A673 (cell line): ENCODE measurements around the gene DDC. TPM values are rescaled to one million over a fixed set of nuclear protein-coding genes. Genes with fewer than 3 reads are reported as not detected.
"Not testable (repeated sequence)": the region's sequence is repeated elsewhere in the genome, so short reads cannot be mapped to it uniquely, and the experiment has no call there.

ENCODE experiments used
- BruUV-seq: library from RNA; stranded (reverse); fragments of 400-500 nt; replicated peaks from 2 replicates; lab custom pipeline; 2021; lab: Mats Ljungman, UMichigan
- CTCF ChIA-PET: fragments of 300-600 bp; sonication (Branson Sonifier 250); formaldehyde crosslinking; loops from one replicate; lab custom pipeline; 2022; ENCODE audit warnings: antibody characterized with exemption; lab: Charles Lee
- POLR2A ChIA-PET: fragments of 300-600 bp; sonication (Branson Sonifier 250); formaldehyde crosslinking; loops from one replicate; lab custom pipeline; 2022; ENCODE audit warnings: antibody characterized with exemption; ENCODE audit not compliant: low non-redundant PET; lab: Charles Lee
- DNase-seq: peaks from one replicate; pipeline ENCODE4 v3.0.0-alpha.2; 2015; ENCODE audit warnings: low spot score
- H3K27ac ChIP-seq: fragments of 200-600 bp; sonication (generic); 2 replicates; pipeline ENCODE4 v1.5.1; 2016; ENCODE audit warnings: mixed run types, low read depth, mild to moderate bottlenecking, mixed read lengths, antibody characterized with exemption, low read length; ENCODE audit not compliant: poor library complexity, severe bottlenecking
- H3K27me3 ChIP-seq: fragments of 200-600 bp; sonication (generic); replicated peaks from 2 replicates; pipeline ENCODE4 v1.6.1; 2017; ENCODE audit warnings: mixed run types, low read depth, mild to moderate bottlenecking, mixed read lengths, antibody characterized with exemption, low read length; ENCODE audit not compliant: insufficient read depth, poor library complexity
- H3K36me3 ChIP-seq: fragments of 200-600 bp; sonication (generic); 2 replicates; pipeline ENCODE4 v1.6.1; 2016; ENCODE audit warnings: mixed run types, mild to moderate bottlenecking, mixed read lengths, antibody characterized with exemption, low read length; ENCODE audit not compliant: insufficient read depth, poor library complexity, severe bottlenecking
- H3K4me1 ChIP-seq: fragments of 200-600 bp; sonication (generic); 2 replicates; pipeline ENCODE4 v1.6.1; 2017; ENCODE audit warnings: mixed run types, mild to moderate bottlenecking, mixed read lengths, antibody characterized with exemption, low read length; ENCODE audit not compliant: insufficient read depth, poor library complexity, severe bottlenecking
- H3K4me3 ChIP-seq: fragments of 200-600 bp; sonication (generic); 2 replicates; pipeline ENCODE4 v1.5.1; 2016; ENCODE audit warnings: low read depth, mixed run types, mild to moderate bottlenecking, mixed read lengths, low read length; ENCODE audit not compliant: poor library complexity, severe bottlenecking
- H3K9me3 ChIP-seq: fragments of 200-600 bp; sonication (generic); 2 replicates; pipeline ENCODE4 v1.6.1; 2016; ENCODE audit warnings: mixed run types, low read depth, mild to moderate bottlenecking, mixed read lengths, antibody characterized with exemption, low read length; ENCODE audit not compliant: poor library complexity, severe bottlenecking
- EZH2 ChIP-seq: fragments of 200-600 bp; sonication (generic); IDR thresholded peaks from 2 replicates; pipeline ENCODE4 v1.6.1; 2017; ENCODE audit warnings: borderline replicate concordance, low read depth, mild to moderate bottlenecking, mixed read lengths, antibody characterized with exemption, low read length; ENCODE audit not compliant: poor library complexity, severe bottlenecking
- intact Hi-C: fragments of 100-400 bp; cut with micrococcal nuclease; formaldehyde crosslinking; loops from one replicate; pipeline ENCODE4 v1.10.0; 2022; ENCODE audit not compliant: unreplicated experiment
- total RNA-seq: library from RNA; stranded (reverse); gene quantifications from 2 replicates; pipeline ENCODE4 v1.2.3, GENCODE V29; 2021
- TF ChIP-seq, protein P1 (sequence below): fragments of 300-800, 200-600 bp; sonication (generic); conservative IDR thresholded peaks from 2 replicates; pipeline ENCODE4 v1.5.1; 2017; ENCODE audit warnings: low read depth, mild to moderate bottlenecking, antibody characterized with exemption, low read length, moderate library complexity, mixed read lengths

DDC gene
- total RNA-seq, 1 experiment from 2014 or later: not detected

DNA sequence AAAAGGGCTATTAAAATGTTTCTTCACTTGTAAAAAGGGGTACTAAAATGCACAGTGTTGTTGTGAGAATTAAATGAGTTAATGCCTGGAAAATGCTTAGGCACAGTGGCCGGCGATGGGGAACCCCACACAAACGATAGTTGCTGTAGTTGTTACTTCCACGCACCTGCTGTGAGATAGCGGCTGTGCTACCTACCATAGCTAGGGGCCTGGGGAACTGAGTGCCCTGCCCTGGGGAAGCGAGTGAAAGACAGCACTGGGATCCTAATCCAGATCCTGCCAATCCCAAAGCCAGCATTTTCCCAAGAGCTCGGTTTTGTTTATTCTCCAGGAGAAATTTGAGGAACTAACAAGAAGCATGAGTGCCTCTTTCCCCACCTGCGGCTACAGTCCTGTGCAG, 27.8 kb downstream of the DDC start:
- Histone ChIP-seq H3K36me3 (no peaks in the 10 kb centered on the region), H3K4me3 (no peak overlapping the region), H3K27me3 (no peaks in the 10 kb centered on the region), H3K9me3 (no peaks in the 10 kb centered on the region), H3K27ac (no peak overlapping the region), H3K4me1 (no peaks in the 10 kb centered on the region)
- intact Hi-C loops: no loop called here
- CTCF ChIA-PET: no interaction called here
- POLR2A ChIA-PET: no interaction called here
- no TSS peak for BruUV-seq
- no peak for TF ChIP-seq EZH2
- TF ChIP-seq, protein P1, sequence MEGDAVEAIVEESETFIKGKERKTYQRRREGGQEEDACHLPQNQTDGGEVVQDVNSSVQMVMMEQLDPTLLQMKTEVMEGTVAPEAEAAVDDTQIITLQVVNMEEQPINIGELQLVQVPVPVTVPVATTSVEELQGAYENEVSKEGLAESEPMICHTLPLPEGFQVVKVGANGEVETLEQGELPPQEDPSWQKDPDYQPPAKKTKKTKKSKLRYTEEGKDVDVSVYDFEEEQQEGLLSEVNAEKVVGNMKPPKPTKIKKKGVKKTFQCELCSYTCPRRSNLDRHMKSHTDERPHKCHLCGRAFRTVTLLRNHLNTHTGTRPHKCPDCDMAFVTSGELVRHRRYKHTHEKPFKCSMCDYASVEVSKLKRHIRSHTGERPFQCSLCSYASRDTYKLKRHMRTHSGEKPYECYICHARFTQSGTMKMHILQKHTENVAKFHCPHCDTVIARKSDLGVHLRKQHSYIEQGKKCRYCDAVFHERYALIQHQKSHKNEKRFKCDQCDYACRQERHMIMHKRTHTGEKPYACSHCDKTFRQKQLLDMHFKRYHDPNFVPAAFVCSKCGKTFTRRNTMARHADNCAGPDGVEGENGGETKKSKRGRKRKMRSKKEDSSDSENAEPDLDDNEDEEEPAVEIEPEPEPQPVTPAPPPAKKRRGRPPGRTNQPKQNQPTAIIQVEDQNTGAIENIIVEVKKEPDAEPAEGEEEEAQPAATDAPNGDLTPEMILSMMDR: no peak
- no peak for DNase-seq

- H3K9me3 ChIP-seq, DNase-seq, H3K27ac ChIP-seq, H3K36me3 ChIP-seq, H3K4me3 ChIP-seq, H3K4me1 ChIP-seq, BruUV-seq, H3K27me3 ChIP-seq, intact Hi-C loops, POLR2A ChIA-PET, CTCF ChIA-PET: not testable (repeated sequence)
Measured at GRCh38 chr7:50535291-50535711, 29.9 kb downstream of the DDC start.

DNA sequence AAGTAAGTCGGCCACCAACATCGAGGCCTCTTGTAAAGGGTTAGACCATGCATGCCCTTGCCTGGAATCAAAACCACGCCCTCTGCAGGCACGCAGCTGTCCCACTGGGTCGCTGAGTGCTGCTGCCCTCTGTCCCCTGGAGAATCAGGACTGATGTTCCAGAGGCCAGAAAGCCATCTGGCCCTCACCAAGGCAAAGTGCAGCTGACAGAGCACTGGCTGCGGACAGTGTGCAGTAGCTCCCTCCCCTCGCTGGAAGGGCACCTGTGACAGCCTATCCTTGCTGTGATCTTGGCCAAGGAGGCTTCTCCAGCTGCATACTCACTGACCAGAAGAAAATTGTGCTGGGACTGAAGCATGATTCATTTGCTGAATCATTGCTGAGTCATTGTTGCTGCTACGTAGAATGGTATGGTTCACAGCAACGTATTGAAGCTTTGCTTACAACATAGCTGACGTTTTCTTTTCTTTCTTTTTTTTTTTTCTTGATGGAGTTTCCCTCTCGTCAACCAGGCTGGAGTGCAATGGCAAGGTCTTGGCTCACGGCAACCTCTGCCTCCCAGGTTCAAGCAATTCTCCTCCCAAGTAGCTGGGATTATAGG, 30.4 kb downstream of the DDC start:
- Histone ChIP-seq H3K36me3 (no peaks in the 10 kb centered on the region), H3K4me1 (no peaks in the 10 kb centered on the region), H3K9me3 (no peaks in the 10 kb centered on the region), H3K27me3 (no peaks in the 10 kb centered on the region), H3K27ac (no peak overlapping the region), H3K4me3 (no peak overlapping the region)
- DNase-seq: peak; percentile 31
- TF ChIP-seq, protein P1: no peak
- no peak for TF ChIP-seq EZH2
- intact Hi-C loops: no loop called here
- ChIA-PET POLR2A (no interaction called here), CTCF (no interaction called here)
- BruUV-seq: no TSS peak

GRCh38 chr7:50533866-50534265, 31.3 kb downstream of the DDC start:
- no TSS peak for BruUV-seq
- no peak for TF ChIP-seq EZH2
- TF ChIP-seq, protein P1: no peak
- intact Hi-C loops: no loop called here
- Histone ChIP-seq H3K4me1 (no peaks in the 10 kb centered on the region), H3K4me3 (no peak overlapping the region), H3K27me3 (peaks cover 3% of the 10 kb centered on the region), H3K36me3 (no peaks in the 10 kb centered on the region), H3K9me3 (no peaks in the 10 kb centered on the region), H3K27ac (no peak overlapping the region)
- DNase-seq: no peak
- ChIA-PET CTCF (no interaction called here), POLR2A (no interaction called here)
